ENCODE data around the gene ACVR2A.

ACVR2A gene

DNA sequence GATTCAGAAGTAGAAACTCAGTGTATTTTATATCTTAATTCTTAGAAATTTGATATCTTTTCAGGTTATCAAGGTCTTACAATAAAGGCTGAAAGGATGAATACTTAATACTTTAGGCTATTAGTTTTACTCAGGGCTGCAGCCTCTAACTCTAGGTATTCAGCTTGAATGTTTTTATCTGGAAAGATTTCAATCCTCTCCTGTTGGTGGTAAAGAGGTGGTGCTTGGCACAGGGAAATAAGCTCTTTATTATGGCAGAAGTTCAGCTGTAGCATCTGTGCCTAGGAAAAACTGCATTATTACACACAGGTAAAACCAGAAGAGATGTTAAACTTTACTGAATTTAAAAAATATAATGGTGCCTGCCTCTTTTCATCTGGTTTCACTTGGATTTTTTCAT, 11.1 kb downstream of the ACVR2A start:
- DNase-seq: no peak

DNA sequence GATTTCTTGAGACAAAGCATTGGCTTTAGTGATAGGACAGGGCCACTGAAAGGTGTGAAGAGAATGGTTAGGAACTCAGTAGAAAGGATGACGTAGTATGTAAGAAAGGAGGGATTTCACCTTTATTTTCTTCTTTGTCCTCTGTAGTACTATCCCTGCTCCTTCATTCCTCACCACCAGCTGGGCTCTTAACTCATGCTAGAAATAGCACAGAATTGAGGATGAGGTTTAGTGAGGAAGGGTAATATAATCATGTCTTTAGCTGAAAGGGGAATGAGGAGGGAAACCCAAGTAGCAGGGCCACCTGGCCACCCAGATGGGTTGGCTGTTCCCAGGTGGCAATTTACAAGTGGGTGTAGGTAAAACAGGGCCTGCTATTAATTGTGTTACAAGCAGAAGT, 15.2 kb downstream of the ACVR2A start:
- no peak for DNase-seq

DNA sequence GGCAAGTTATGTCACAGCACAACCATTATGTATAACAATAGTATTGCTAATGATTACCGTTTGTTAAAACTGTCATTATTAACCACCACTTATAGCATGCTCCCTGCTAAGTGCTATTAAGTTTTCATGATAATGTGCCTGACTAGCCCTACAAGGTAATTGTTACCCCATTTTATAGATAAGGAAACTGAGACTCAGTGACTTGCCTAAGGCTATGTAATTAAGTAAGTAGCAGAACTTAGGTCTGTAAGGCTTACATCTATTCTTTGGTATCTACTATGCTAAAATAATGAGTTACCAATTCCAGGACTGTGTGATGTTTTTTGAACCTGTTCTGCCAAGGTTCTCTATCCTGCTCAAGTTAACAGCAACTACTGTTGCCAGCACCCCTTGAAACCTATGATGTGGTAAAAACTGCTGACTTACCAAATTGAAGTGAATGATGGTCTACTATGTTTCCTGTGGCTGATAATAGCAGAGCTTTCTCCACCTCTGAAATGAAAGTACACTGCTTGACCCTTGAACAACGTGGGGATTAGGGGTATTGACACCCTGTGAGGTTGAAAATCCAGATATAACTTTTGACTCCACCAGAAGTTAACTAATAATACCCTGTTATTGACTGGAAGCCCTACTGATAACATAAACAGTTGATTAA, 18.2 kb downstream of the ACVR2A start:
- no peak for DNase-seq

DNA sequence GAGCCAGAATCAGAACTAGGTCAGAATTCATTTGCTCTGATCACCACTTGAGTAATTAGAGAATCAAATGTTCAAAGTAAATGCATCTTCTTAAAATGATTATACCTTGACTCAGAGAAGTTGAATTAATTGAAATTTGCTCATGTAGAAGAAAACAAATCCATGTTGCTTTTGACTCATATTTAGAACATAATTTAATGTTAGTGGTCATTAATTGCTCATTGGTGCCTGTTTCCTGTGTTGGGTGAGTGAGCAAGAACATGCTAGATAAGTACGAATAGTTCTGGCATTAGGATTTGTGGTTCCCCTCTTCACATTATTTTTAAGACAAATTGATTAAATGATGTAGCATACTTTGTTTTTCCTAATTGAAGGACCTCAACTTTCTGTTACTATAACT, 19.0 kb downstream of the ACVR2A start:
- no peak for DNase-seq

DNA sequence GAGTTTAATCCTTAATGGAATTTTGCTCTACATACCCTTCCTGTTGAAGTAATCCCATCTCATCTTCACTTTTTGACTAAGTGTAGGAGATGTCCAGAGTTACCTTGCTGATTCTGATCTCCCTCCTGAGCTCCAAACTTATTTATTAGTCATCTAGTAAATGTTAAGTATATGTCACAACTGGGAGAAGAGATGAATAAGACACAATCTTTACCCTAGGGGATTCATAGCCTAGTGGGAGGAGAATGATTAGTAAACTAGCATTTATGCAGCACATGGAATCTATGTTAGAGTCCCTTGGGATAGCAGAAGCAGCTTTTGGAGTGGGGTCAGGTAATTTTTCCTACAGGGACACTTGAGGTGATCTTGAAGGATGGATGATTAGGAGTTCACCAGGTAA, 20.7 kb downstream of the ACVR2A start:
- DNase-seq: no peak

DNA sequence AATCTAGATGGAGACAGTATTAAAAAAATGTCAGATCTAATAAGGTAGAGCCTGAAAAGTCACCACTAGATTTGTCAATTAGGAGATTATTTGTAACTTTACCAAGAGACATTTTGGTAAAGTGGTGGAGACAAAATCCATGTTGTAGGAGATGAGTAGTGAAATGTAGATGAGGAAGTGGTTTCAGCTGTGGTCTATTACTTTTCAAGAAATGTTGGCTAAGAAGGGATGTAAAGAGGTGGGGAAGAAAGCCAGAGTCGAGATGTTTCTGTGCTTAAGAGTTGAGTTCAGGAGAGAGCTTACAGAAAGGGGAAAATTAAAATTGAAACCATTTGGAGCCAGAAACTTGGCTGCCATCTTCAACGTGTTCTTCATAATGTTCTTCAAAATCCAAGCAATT, 22.2 kb downstream of the ACVR2A start:
- DNase-seq: no peak

DNA sequence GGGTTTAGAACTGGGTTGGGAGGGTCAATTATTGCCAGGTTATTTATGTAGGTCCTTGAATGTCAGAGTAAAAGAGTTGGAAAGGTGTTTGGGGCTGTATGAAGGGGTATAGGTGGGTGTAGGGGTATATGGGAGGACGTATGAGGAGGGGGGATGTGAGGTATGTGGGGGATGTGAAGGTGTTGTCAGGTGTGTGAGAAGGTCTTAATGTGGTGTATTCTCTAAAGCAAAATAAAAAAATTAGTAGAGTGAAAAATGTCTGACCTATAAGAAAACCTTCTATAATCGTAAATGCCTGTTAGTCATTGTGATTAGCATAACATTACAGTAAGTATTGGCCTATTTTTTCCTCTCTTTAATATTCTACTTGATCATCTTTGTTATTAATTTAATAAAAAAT, 25.1 kb downstream of the ACVR2A start:
- DNase-seq: no peak

DNA sequence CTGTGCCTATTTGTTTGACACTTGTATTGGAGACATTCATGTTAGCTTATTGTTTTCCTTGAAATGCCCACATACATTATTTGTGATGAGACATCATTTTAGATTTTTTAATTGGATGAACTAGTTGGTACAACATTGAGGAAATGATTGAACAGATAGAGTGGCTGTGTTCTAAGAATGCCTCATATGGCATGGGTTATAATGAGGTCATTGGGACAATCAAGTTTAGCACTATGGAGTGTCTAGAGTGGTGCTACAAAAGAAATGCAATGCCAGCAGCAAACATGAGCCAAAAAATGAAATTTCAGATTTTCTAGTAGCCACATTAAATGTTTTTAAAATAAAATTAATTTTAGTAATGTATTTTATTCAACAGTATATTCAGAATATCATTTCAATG, 28.1 kb downstream of the ACVR2A start:
- DNase-seq: no peak

DNA sequence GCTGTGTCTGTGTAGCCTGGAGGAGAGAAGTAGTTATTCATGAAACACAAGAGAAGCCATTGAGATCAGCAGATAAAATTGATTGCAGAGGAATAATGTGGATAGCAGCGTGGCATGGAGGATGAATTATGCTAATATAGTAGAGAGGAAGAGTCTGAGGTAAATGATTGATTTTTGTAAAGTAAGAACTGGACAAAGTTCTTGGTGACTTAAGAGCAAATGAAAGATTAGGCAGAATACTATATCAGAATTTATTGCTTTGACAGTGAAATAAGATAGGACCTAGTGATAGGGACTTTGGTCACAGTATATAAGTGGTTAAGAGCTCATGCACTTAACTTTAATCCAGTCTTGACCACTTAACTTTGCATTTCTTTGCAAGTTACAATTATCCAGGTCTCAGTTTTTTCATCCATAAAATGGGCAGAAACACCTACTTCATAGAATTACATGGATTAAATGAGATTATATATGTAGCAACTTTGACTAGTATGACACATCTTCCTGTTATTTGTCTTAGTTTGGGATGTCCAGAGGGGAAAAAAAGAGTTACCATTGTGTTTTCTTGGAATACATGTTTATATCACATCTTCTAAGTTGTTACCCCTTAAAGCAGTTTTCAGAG, 29.1 kb downstream of the ACVR2A start:
- no peak for DNase-seq

DNA sequence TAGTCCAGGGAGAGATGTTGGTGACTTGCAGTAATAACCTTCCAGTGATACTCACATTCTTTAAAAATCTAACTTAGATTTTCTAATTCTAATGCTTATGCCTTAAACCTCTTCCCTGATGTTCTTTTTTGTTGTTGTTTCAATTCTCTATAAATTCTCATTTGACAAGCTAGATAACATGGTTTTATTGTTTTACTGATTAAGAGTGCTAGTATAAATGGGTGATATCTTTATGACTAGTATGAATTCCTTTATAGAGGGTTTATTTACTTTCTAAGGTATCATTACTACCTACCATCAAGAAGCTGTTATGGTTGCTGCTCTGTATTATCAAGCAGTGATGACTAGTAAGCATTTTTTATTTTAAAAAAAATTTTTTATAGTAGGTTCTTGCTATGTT, 35.0 kb downstream of the ACVR2A start:
- no peak for DNase-seq

DNA sequence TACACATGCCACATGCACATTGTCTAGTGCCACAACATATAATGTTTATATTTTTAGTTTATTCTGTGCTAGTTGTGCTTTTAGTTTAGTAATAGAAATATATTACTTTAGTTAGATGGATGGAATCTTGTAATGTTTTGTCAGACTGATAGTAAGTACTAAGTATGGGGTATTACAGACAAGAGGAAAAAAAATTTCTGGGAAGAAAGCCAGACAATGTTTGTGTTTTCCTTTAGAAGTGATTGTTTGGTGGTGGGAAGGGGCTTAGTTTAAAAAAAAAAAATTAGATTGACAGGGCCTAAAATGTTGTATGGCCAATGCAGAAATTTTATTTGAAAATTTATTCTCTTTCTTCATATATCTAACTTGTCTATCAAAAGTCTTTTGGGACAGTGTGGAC, 37.8 kb downstream of the ACVR2A start:
- no peak for DNase-seq

DNA sequence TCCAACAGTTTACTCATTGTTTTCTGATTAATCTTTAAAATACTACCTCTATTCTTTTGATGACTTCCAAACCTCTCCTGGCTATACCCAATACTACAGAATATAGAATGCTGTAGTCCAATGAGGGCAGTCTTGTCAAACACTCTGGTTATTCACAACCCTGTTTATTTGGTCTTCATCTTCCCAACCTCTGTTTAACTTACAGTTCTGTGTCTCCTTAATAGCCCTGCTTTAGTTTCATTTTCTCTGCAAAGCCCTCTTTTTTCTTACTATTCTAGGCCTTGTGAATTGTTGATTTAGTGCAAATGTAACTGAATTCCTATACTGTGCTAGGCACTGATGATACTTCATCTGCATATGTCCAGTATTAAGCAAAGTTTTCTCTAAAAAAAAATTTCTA, 40.0 kb downstream of the ACVR2A start:
- no peak for DNase-seq

DNA sequence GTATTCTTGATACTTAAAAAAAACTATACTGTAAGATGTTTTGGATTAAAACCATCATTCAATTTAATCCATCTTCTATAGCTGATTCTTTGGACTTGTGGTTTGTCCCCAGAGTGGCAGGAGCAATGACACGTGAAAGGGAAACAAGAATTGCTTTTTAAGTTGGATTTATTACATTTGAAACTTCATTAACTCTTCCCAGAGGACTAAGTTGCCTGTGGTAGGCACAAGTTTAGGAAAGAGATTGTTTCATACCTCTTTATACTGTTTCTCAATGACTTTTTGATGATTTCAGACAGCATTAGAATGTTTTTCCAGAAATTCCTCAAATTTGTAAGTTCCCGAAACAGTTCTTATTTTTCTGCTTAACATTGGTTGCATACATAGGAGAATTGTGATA, 41.3 kb downstream of the ACVR2A start:
- DNase-seq: no peak

DNA sequence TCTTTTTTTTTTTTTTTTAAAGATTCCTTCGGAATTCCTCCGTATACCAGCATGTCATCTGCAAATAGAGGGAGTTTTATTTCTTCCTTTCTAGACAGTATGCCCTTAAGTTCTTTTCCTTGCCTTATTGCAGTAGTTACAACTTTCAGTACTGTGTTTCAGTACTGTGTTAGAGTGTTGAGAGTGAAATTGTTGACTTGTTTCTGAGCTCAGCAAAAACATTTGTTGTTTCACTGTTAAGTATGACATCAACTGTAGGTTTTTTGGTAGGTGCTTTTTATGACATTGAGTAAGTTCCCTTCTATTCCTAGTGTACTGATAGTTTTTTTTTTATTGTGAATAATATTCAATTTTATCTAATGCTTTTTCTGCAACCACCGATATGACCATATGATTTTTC, 43.9 kb downstream of the ACVR2A start:
- DNase-seq: no peak

DNA sequence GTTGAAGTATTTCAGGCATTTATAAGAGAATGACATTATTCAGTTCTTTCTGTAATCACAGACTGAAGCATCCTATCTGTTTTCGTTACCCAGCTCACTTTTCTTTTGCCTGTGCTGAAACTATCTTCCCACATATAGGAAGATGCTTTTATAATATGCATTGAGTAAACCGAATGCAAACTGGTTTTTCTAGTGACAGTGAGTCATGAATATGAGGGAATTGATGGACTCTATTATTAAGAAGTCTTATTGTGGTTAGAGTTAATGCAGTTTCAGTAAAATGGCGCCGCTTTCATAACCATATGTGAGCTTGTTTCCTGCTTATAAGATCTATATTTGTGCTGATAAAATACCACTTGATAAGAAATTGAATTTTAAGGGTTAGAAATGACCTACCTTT, 59.2 kb downstream of the ACVR2A start:
- DNase-seq: no peak

DNA sequence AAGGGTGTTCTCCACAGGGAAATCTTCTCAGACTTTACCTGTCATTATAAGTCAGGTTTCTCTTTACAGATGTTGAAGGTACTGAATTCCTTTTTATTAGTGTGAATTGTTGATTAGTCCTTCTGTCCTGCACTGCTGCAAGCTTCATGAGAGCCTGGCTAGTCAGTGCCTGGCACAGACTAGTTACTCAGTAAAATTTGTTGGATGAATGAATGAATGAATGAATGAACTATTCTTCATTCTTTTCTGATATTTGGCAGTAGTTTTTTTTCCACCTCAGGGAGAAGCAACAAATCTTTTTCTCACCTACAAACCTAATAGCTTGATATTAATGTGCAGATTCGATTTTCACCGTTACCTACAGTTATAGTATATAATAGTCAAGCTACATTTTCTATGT, 64.3 kb downstream of the ACVR2A start:
- DNase-seq: no peak

DNA sequence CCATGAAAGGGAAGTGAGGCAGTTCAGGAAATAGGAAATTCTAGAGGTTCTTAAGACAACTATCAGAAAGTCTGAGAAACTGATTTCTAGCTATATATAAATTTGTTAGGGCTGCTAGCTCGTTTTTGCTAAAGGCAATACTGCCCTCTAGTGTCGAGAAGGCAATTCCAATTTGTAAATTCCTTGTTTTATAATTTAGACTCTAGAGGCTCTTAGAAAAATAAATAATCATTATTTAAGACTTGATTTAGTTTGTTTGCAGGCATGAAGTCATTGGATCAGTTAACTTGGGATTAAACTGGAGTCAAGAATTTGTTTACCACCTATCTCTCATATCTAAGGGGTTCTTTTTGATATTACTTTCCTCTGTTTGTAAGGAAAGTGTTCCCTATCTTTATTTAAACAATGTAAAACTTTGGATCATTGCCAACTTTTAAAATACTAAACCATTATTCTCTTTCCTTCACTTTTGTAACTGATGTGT, 66.2 kb downstream of the ACVR2A start:
- no peak for DNase-seq

DNA sequence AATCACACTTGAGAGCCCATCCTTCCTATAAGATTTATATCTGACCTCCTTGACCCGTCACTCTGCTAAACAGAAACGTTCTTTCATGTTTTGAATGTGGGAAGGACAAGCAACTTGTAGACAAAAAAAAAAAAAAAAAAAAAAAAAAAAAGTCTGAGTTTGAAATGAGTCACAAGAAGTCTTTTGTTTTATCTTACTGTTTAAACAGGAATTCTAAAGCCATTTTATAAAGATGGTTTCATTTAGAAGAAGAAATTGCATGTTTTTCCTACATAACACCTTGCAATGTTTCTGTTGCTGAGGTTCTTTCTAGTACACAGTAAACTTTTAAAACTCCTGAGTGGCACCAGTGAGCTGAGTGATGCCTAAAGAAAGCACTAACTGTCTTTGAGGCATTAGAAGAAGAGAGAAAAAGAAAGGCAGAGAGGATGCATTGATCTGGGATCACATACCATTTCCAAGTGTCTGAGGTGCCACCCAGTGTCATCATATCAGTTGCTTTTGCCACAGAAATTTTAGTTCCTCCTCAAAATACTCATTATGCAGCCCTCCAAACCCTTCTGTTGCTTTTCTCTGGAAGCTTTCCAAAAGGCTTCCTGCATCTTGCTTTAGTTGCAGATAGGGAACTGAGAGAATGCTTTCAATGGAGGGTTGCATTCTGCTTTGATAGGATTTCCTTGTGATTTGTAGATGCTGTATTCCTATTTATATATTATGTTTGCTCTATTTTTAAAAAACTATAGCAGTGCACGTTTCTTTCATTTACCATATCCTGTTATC, 69.1 kb downstream of the ACVR2A start:
- DNase-seq: no peak

DNA sequence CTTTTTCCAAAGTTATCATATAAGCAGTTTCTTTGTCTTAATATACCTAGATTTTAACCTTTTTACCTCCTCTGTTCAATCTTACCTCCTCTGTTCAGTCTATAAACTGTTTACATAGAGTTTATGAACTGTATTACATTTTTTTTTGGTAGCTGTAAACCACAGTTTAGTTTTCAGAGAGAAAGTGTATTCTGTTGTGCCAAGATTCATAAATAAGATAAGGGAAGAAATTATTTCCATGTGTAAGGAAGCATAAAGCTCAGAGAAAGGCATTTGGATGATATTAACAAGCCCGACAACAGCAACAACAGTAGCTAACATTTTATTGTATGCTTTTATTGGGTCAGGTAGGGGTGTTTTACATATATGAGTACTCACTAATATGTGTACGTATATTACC, 71.2 kb downstream of the ACVR2A start:
- DNase-seq: no peak

DNA sequence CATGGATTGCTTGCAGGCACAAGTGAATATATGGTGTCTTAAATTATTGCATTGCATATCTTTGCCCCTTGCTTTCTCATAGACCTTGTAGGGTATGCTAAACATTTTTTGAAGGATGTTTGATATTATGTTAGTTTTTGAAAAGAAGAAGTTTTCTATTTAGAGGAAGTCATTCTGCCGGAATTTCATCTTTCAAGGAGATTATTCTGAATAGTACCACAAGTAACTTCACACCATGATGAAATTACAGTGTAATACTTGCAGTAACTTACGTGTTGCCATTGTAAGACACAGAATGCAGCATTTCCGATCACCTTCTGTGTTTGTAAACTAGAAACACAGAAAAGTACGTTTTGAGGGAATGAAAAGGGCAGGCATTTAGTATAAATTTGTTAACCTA, 71.9 kb downstream of the ACVR2A start:
- DNase-seq: no peak

DNA sequence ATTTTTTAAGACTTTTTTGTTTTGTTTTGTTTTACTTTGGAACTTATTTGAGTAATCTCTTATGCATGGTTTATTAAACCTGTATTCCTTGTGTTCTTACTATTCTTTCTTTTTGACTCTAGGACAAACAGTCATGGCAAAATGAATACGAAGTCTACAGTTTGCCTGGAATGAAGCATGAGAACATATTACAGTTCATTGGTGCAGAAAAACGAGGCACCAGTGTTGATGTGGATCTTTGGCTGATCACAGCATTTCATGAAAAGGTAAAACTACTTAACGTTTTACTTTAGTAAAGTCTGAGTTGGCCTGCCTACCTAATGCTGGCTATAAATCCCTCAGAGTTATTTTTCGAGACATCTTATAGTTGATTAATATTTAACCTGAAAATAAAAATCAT, 72.3 kb downstream of the ACVR2A start:
- DNase-seq: no peak

DNA sequence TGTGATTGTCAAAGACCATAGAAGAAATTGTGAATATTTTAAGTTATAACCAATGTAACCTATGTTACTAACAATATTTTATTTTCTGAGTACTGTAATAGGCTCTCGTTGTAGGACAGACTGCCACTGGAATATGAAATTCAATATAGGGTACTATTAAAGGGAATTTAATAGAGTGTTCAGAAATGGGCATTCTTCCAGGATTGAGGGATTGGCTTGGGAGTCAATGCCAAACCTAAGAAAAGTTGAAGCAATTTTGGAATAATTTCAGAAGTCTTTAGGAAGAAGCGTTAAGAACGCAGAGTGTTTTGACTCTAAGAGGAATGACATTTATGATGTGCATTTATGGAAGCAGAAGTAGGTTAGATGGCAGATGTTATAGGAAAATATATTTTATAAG, 79.0 kb downstream of the ACVR2A start:
- DNase-seq: no peak

DNA sequence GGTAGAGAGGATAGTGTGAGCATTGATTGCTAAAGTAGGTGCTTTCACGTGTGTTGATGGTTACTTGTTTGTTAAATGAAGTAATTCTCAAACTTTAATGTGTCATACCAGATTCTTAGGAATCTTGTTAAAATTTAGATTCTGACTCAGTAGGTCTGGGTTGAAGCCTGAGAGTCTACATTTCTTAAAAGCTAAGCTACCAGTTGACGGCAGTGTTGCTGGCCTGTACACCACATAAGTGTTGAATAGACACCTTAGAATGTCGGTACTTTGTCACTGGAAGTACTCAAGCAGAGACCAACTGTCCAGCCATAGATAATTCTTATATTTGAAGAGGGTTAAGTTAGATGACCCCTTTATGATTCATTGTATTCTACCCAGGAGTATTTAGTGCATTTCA, 79.8 kb downstream of the ACVR2A start:
- DNase-seq: no peak

DNA sequence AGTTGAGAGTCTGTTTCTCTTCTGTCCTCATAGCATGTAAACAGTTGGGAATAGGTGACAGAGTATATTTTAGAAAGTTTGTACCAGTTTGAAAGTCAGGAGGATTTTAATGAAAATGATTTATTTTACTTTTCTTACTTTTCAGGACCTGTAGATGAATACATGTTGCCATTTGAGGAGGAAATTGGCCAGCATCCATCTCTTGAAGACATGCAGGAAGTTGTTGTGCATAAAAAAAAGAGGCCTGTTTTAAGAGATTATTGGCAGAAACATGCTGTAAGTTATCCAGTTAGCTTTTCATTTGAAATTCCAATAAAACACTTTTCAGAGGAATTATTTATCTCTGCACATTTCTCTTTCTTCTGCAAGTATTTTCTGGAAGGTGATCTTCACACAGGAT, 81.1 kb downstream of the ACVR2A start:
- no peak for DNase-seq

Data from stimulated activated naive CD4-positive, alpha-beta T cell treated with Interleukin-2 at 50 U/mL for 16 hours (primary cell).